Measurements from ENCODE around the gene ZXDC. TPM values are rescaled to one million over a fixed set of nuclear protein-coding genes. Genes with fewer than 3 reads are reported as not detected.

Gene ZXDC
- polyA plus RNA-seq, 3 donors = 29.9 to 34.0 (median 31.6) TPM

DNA sequence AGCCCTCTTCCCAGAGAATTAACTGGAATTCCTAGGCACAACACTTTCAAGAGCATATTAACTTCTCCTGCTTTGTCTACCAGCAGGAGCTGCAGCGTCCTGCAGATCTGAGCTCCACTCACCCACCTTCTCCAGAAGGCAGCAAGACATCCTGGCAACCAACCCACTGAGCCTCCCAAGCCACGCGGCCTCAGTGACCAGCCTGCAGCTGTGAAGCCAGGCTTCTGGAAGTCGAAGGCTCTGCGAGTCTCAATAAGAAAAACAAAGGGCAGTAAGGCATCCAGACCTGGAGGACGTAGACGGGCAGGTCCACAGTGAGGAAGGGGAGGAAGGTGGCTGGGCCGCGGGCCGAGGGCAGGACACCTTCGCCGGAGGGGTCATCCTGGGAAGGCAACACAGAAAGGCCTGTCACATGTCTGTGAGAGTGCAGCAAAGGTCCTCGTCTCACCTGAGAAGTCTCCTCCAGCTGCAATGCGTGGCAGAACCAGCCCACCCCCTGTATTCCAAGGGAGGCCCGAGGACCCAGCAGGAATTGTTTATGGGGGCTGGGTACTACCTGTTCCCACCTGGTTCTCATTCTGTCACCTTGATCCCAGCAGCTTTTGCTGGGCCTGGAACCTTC, 36.2 kb downstream of the ZXDC start:
- no peak for DNase-seq (ENCODE audit: low read depth in 3 of 3, low spot score in 2 of 3)

DNA sequence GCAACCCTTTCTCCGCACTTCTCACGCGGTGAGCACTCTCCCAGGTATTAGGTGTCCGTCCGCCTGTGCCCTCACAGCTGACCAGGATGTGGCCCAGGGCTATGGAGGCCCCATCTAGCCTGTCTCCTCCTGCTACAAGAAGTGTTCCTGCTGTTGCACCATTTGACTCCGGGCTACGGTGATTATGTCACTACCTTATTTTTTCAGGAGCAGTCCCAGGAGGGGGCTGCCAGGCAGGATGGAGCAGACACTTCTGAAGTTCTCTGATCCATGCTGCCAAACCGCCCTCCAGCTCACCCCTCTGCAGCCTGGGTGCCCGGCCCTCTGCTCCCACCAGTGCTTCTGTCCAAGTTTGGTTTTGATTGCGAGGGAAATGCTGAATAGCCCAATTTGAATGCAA, 36.9 kb downstream of the ZXDC start:
- DNase-seq (ENCODE audit: low read depth in 3 of 3, low spot score in 2 of 3) = no peak

DNA sequence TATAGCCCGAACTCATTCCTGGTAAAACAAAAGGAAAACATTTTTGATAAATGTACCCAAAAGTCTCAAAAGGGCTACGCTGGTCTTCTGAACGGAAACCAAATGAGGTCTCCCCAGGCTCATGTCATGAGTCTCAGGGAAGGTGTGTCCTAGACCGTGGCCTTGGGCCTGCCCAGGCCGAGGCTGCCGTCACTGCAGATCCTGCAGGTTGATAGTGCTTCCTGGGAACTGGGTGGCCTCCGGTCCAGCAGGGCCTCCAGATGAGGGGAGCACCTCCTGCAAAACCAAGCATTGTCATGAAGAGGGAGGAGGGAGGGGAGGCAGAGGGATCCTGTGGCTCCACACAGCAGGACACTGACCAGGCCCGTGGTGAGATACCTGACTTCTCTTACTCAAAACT, 37.5 kb downstream of the ZXDC start:
- DNase-seq (ENCODE audit: low read depth in 3 of 3, low spot score in 2 of 3) = no peak

DNA sequence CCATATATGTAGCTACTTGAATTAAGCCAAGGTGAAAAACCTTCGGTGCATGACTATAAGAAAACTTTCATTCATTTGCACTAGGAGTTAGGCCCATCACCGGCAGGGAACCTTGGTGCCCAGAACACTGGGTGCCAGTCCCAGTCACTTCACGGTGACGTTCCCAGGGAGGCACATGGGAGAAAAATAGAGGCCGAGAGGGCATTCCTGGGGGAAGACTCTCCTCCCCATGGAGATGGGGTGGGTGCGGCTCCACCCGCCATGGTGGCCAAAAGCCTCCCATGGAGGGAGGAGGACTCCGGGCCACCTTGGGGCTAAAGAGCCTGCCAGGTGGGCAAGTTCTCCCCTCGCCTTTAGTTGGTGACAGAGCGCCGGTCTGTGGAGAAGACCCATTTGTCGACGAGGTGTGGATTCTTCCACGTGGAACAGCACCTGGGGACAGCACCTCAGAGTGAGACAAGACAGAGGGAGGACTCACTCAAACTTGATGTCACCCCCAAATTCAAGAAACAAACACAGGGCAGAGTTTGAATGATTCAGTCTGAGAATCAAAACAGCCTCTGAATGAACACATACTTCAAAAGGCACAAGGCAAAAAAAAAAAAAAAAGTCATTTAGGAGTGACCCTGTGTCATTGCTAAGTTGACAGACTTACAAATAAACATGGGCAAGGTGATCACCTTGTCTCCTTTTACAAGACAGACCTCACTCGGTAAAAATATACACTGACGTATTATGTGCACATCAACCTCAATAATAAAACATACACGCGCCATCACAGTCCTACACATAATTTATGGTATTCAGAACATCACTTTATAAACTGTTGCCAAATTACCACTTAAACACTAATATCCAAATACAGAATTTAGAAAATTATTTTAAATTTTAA, 38.6 kb downstream of the ZXDC start:
- DNase-seq (ENCODE audit: low read depth in 3 of 3, low spot score in 2 of 3) = no peak

DNA sequence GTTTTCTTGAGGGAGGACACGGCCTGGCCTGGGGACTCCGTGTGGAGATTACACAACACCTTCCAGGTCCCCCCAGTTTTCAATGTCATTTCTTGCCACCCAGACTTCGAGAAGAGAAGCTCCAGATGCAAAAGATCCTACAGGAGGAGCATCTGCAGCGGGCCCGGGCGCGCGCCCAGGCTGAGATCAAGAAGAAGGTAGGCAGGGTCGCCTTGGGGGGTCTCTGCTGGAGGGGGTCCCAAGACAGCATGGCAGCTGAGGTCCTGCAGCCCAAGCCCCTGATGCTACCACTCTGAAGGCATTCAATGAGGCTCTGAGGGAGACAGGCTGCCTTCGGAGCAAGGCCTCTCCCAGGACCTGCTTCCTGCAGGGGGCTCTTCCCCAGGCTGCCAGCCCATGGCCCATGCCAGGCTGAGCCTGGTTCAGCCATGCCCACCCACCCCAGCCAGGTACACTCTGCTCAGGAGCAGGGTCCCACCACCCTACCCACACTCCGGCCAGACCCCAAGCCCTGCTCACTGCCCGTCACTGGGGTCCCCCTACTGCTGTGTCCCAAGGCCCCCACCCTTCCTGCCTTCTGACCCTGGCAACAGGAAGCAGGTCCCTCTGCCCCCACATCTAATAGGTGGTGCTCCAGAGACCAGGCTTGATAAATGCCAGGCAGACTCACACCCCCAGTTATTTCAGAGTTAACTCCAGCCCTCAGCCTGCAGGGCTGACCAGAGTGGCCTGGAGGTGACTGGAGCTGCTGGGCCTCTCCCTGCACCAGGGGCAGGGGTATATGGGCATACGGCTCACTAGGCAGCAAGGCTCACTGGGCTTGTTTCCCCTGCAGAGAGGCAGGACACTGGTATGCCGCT, 40.0 kb downstream of the ZXDC start:
- DNase-seq (ENCODE audit: low read depth in 3 of 3, low spot score in 2 of 3) = no peak

DNA sequence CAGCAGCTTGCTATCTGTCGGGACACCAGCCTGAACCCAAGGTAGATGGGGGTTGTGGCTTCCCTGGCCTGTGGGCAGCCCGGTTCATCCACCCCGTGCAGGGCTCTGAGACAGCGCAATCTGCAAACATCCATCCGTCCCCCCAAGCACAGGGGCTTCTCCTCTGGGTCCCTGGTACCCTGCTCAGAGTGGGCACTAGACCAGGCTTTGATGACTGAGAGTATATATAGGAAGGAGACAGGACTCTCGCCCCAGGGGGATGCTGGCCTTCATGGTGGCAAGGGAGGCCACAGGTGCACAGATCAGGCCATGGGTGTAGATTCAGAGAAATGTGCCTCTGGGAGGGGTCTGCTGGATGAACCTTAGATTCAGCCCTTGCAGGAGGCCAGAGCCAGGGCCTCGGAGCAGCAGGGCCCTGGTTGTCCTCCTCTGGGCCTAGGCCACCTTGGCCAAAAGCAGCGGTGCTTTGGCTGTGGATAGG, 40.7 kb downstream of the ZXDC start:
- no peak for DNase-seq (ENCODE audit: low read depth in 3 of 3, low spot score in 2 of 3)

DNA sequence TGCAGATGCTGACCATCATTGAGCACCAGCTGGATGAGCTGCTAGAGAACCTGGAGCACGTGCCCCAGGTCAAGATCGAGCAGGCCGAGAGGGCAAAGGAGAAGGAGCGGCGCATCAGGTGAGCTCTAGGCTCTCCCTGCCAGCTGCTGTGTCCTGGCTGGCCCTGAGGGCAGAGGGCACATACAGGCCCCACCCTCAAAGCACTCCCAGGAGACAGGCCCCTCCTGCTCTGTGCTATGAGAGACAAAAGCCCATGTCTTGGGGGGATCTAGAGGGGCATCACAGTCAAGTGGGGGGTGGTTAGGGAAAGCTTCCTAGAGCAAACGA, 41.5 kb downstream of the ZXDC start:
- DNase-seq (ENCODE audit: low read depth in 3 of 3, low spot score in 2 of 3) = no peak

DNA sequence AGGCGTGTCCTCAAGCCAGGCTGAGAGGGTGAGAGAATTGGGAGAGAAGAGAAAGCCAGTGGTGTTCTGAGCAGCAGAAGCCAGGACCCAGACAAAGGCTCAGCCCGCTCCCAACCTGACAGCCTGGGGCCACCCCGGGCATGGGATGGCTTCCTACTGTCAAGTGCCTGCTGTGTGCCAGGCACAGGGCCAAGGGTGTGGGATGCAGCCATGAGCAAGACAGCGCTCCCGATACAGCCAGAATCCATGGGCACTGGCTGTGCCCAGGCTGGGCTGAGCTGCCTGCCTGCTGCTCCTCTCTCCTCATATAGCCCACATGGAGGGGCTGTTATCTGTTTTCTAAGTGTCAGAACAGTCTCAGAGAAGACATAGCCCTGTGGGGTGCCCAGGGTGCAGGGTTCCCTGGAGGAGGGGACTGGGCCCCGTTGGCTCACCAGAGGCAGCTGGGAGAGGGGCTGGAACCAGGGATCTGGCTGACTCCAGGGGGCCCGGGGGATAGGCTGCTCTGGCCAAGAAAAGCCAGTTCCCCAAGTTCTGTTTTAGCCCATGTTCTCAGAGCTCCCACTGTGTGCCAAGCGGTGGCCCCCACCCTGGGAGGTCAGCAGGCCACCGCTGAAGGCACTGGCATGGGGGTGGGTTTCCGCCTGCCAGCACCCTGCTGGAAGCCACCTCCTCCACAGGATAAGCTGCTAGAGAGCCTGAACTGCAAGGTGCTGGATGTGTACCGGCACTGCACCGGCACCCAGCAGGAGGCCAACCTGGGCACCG, 42.0 kb downstream of the ZXDC start:
- no peak for DNase-seq (ENCODE audit: low read depth in 3 of 3, low spot score in 2 of 3)

DNA sequence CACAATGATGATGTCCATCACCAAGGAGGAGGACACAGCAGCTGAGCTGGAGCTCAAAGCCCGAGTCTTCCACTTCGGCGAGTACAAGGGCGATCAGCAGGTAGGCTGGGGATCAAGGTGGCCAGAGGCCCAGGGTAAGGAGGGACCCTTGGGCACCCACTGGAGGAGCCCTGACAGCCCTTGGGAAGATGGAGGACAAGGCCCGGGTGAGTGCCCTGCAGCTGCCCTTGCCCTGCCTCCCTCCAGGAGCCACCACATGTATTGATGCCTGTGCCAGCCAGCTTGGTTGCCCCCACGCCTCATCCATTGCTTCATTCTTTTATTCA, 42.6 kb downstream of the ZXDC start:
- no peak for DNase-seq (ENCODE audit: low read depth in 3 of 3, low spot score in 2 of 3)

DNA sequence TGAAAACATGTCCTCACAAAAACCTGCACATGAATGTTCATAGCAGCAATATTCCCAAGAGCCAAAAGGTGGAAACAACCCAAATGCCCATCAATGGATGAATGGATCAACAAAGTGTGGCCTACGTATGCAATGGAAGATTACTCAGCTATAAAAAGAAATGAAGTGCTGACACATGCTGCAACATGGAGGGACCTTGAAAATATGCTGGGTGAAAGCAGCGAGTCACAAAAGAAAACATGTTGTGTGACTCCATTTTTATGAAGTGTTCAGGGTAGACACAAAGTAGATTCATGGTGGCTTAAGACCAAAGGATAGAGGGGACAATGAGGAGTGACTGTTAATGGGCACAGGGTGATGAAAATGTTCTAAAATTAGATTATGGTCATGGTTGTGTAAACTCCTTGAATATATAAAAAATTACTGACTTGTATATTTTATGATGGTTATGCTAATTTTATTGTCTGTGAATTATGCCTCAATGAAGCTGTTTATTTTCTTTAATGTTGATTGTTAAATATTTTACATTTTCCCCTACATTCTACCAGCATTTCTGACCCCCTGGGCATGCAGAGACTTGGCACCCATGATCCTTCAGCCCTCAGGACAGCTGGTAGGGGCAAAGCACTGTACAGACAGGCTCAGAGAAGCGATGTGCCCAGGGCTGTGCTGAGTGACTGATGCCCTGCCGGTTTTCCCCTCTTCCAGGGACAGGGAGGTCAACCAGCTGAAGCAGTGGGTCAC, 43.2 kb downstream of the ZXDC start:
- DNase-seq (ENCODE audit: low read depth in 3 of 3, low spot score in 2 of 3) = no peak

DNA sequence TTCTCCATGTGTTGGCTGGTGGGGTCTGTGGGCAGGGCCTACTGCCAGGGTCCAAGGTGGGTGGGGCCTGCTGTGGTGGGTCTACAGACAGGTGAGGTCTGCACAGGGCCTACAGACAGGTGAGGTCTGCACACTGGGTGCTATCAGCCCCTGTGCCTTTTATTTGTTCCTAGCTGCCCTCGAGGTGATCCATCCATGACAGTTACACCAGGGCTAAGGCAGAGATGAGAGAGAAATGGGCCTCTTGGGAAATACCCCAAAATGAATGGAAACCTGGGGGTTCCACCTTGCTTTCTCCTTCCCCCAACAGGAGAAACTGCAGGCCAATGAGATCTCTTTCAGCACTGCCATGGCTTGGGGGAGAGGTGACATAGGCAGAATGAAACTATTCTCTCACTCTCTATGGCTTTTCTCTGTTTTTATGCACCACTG, 44.6 kb downstream of the ZXDC start:
- DNase-seq (ENCODE audit: low read depth in 3 of 3, low spot score in 2 of 3) = no peak

DNA sequence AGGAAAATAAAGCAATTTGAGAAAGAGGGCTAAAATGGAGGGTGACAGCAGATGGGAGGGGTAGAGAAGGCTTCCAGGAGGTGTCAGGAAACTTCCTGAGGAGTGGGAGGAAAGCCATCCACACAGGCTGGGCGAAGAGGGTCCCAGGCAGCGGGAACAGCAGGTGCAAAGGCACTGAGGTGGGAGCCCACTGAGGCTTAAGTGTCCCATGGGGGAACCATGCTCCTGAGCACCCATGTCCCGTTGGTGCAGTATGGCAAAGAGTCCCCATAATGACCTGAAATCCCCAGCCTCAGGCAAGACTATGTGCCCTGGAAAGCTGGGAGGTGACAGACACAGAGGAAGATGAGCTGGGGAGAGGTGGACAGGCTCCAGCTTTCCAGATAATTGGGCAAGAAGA, 50.9 kb downstream of the ZXDC start:
- no peak for DNase-seq (ENCODE audit: low read depth in 3 of 3, low spot score in 2 of 3)

DNA sequence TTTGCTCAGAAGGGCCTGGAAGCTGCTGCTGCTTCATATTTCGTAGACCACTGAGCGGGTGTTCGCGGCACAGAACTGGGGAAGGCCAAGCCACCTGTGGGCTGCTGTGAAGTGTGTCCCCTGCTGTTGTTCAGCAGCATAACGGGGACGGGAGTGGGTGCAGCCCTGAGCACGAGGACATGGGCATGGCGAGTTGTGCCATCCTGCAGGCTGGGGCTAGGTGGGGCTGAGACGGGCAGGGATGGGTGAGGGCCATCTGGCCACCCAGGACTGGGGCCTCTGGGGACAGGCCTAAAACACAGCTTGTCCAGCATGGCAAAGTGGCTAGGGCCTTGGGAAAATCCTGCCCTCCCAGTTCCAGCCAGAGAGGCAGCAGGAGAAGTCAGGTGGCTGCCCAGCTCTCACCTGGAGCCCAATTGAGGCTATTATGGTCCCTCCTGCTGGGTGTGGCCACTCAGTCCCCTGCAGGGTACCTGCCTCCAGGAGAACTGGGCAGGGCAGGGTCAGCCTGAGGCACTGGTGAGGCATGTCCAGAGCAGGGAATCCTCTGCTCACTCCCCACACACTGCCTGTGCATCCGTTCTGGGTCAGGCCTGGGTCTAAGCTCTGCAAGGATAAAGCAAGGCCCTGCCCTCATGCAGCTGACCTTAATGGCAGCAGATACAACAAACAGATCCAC, 51.5 kb downstream of the ZXDC start:
- no peak for DNase-seq (ENCODE audit: low read depth in 3 of 3, low spot score in 2 of 3)

DNA sequence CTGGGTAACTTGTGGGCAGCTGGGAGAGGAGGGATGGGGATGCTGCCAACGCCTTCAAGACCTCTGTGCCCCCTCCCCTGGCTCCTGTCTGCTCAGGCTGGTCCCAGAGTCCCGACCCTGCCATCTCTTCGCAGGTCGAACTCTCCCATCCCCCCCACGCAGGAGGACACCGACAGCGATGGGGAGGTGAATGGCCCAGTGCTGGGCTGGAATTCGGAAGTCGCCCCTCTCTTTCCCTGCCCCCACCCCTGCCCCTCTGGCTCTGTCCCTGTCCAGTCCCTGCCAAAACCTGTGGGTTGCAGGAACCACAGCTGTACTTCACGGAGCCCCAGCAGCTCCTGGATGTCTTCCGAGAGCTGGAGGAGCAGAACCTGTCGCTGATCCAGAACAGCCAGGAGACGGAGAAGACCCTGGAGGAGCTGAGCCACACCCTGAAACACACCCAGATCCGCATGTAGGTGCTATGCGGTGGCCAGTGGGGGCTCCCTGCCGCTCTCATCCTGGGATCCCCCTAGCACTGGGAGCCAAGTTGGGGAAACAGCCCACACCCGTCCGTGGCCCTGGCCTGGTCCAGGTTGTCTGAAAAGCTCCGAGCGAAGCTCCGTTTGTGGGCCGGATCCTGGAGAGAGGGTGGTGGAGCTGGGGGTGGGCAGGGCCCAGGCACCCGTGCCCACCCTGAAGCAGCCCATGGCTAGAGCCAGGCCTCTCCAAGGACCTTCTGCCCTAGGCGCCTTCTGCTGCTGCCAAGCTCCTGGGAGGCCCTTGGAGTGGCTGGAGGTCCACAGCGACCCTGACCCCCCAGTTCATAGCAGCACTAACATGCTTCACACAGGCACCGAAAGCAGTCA, 52.3 kb downstream of the ZXDC start:
- DNase-seq (ENCODE audit: low read depth in 3 of 3, low spot score in 2 of 3) = no peak

DNA sequence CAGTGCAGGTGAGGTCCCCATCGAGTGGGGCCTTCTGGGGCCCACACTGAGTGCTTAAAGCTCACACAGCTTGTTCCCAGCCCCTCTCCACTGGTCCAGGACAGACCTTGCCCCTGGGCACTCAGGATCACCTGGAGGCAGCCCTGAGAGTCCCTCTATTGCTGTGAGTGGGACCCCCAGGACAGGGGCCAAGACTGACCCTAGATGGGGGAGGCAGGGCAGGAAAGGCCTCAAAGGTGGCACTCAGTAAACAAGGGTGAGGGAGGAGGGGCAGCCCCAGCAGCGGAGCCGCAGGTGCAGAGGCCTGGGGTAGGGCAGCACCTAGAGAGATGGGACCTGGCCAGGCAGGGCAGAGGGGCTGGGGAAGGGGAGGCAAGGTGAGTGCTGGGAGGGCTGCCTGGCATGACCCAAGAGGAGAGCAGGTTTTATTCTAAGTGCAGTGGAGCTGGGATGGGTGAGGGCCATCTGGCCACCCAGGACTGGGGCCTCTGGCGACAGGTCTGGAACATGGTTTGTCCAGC, 53.1 kb downstream of the ZXDC start:
- DNase-seq (ENCODE audit: low read depth in 3 of 3, low spot score in 2 of 3) = no peak

DNA sequence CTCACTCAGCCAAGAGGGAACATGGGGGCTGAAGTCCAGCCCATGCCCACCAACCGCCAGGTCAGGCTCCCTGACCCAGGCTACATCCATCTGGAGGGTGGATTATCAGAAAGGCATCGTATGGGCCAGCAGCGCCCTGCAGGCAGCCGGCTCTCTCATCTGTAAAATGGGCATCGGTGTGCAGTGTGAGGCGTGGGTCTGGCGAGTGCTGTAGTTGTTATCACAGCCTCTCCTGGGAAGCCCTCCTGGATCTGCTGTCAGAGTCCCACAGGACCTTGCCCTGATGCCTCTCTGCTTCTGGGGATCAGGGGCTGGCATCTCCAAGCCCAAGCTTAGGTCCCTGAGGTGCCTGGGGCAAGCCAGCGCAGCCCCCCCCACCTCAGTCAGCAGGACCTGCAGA, 53.6 kb downstream of the ZXDC start:
- DNase-seq (ENCODE audit: low read depth in 3 of 3, low spot score in 2 of 3) = no peak

DNA sequence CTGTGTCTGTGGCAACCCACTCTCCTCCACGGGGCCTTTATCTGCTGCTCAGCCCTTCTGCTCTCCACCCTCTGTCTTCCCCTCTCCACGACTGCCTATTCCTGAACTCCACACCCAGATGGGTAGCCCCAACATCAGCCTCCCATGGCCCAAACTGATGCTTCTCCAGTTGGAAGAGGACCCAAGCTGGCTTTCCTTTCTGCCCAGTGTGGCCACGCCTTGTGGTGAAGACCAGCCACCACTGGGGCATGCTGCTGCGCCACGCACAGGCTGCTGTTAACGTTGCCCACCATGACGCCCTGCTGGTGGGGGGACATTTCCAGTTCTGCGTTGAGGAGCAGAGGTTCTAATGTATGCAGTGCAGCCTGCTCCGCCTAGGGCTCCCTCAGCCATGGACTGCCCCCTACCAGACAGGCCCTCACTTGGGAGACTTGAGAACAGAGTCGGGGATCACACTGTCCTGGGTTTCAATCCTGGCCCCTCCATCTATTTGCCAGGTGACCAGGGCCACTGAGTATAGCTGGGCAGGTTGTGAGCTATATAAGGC, 54.0 kb downstream of the ZXDC start:
- DNase-seq (ENCODE audit: low read depth in 3 of 3, low spot score in 2 of 3) = no peak
